GM15510 (cell line): ENCODE measurements around the gene IL11.
A peak's percentile ranks its signal among the peaks of the same experiment; 100 is the strongest.

Source experiments
- POLR2A ChIP-seq: IDR thresholded peaks from 3 replicates; pipeline ENCODE4 v1.6.1; 2011; ENCODE audit warnings: borderline replicate concordance; ENCODE audit not compliant: insufficient read length; ENCODE audit errors: extremely low read depth

Gene IL11

GRCh38 chr19:55352040-55352439, 18.2 kb downstream of the IL11 start:
- TF ChIP-seq POLR2A: no peak

DNA sequence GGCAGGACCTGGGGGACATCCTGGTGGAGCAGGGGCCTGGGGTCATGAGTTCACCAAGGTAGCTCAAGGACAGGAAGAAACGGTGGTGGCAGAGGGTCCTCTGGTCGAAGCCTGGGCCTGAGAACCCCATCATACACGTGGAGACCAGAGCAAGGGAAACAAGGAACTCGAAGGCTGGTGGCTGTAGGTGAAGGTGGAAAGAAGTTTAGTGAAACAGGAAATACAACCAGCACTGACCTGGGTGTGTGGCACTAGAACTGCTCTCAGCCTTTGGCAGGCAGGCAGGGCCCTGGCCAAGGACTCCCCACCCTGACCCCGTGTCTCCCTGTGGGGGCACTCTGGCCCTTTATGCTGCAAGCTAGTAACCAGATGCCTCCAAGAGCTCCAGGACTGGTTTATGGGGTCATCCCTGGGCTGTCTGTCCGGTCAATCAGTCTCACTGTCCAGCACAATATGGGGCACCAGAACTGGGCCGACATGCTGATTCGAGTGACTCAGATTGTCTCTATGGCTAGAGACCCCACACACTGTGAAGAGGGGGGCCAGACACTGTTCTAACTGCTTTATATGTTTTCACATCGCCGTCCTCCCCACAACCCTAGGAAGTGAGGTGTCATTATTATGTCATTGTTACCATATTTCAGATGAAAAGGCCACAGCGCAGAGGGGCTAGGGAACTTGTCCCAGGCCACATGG, 19.5 kb downstream of the IL11 start:
- no peak for TF ChIP-seq POLR2A

DNA sequence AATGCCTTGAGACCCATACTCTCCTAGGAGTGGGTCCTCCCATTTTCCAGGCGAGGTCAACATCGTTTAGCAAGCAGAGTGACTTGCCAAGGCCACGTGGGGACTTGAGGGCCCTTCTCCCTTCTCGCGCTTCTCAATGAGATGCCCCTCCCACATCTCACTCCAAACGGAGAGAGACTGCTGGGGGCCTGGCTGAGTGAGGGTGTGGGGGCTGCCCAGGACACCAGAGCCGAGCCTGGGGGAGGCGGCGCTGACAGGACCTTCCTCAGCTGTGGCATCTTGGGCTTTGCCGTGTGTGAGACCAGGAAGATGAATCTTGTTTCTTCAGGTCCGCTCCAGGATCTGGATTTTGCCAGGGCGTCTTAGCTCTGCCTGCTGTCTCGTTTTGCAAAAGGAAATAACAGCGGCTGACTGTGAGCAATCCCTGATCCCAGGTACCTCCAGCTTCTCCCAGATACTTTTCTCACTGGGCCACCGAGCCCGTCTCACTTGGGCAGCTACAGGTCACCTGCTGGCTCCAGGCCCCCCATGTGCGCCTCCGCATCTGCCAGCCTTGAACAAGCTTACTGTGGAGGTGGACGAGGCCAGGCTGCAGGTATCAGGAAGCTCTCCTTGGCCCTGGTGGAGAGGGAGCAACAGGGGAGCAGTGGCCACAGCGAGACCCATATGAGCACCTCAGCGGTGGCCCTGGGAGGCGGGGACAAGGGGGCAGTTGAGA, 21.8 kb downstream of the IL11 start:
- no peak for TF ChIP-seq POLR2A

GRCh38 chr19:55347442-55348009, 22.7 kb downstream of the IL11 start:
- TF ChIP-seq POLR2A: no peak

DNA sequence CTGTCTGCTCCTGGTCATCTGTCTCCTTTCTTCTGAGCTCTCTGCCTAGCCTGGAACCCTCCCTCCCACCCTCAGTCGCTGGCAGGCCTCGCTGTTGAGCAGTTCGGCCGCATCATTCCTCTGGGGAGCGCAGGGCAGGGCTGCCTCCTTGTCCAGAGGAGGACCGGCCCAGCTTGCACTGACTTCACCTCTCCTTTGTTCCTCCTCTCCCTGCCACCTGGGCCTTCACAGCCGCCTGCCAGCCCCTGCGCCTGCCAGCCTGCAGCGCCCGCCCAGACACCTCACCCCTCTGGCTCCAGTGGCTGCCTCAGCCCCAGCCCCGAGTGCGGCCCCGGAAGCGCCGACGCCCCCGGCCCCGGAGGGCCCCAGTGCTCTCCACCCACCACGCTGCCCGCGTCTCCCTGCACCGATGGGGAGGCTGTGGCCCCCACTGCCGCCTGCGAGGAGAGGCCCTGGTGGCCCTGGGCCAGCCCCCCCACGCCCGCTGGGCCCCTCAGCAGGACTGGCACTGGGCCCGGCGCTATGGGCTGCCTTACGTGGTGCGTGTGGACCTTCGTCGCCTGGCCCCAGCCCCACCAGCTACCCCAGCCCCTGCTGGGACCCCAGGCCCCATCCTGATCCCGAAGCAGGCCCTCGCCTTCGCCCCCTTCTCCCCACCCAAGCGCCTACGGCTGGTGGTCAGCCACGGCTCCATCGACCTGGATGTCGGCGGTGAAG, 23.4 kb downstream of the IL11 start:
- TF ChIP-seq POLR2A: no peak

- no peak for TF ChIP-seq POLR2A
These were observed 24.2 kb downstream of the IL11 start for GRCh38 chr19:55345818-55346724.

- no peak for TF ChIP-seq POLR2A
These were observed 25.0 kb downstream of the IL11 start for GRCh38 chr19:55345101-55345817.

- no peak for TF ChIP-seq POLR2A
These were observed 25.8 kb downstream of the IL11 start for GRCh38 chr19:55344444-55344843.

DNA sequence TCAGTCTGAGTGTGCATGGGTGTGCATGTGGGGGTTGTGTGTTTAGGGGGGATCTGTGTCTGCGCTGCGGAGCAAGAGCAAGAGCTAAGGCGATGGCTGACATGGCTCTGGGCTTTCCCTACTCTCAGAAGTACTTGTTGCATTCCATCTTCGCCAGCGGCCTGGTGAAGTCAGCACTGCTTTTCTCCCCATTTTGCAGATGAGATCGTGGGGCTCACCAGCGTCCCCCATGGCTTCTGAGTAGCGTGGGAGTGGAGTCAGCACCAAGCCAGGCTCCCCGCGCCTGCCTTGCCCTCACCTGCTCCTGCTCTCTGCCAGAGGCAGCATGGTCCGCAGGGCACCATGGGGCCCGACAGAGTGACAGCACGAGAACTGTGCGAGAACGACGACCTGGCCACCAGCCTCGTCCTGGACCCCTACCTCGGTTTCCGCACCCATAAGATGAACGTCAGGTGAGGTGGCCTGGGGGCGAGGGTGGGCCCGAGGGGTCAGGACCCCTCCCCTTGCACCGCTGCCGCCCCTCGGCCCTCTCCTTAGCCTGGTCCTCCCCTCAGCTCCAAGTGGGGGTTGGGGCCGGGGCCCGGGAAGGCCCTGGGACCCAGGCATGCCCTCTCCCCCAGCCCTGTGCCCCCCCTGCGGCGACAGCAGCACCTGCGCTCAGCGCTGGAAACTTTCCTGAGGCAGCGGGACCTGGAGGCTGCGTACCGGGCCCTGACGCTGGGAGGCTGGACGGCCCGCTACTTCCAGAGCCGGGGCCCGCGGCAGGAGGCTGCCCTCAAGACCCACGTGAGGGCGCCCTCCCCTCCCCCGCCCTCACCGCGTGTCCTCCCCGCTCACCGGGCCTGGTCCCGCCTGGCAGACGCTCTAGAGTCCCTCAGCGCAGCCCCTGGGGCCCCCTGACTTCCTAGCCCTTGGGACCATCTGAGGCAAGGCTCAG, 28.4 kb downstream of the IL11 start:
- TF ChIP-seq POLR2A: no peak

- peak; percentile 24 for TF ChIP-seq POLR2A
These were observed 29.1 kb downstream of the IL11 start for GRCh38 chr19:55341171-55341588.

GRCh38 chr19:55340784-55341147, 29.5 kb downstream of the IL11 start:
- no peak for TF ChIP-seq POLR2A

DNA sequence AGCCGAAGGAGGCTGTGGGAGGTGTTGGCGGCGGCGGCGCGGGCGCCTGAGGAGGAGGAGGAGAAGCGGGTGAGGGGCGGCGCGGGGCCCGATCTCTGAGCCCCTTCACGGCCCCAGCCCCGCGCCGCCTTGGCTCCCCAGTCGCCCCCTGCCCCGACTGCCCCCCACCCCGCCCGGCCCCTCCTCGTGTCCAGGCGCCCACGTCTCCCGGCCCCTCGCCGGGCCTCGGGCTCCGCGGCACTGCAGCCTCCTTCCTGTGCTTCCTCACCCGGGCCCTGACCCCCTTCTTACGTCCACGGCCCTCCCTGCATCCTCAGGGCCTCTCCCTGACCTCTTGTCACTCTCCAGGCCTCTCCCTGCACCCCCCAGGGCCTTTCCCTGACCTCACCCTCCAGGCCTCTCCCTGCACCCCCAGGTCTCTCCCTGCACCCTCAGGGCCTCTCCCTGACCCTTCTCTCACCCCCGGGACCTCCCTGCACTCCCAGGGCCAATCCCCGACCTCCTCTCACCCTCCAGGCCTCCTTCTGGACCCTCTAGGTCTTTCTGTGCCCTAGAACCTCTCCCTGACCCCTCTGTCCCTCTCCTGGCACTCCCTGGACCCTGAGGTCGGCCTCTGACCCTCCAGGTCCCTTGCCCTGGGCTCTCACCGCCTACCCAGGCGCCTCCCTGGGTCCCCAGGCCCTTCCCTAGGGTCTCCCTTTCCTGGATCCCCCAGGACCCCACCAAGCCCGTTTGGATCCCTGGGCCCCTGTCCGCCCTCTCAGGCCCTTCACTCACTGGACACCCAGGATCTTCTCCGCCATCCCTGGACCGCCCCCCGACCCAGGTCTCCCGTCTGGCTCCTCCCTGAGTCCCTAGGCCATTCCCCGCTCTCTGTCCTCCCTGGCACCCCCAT, 30.1 kb downstream of the IL11 start:
- TF ChIP-seq POLR2A: peak; percentile 79
